Measurements from ENCODE around the gene ART4. TPM values are rescaled to one million over a fixed set of nuclear protein-coding genes. Genes with fewer than 3 reads are reported as not detected.
A peak's percentile ranks its signal among the peaks of the same experiment; 100 is the strongest.

Gene ART4
- total RNA-seq, 1 donor from 2014 or later, result 0.37 TPM

DNA sequence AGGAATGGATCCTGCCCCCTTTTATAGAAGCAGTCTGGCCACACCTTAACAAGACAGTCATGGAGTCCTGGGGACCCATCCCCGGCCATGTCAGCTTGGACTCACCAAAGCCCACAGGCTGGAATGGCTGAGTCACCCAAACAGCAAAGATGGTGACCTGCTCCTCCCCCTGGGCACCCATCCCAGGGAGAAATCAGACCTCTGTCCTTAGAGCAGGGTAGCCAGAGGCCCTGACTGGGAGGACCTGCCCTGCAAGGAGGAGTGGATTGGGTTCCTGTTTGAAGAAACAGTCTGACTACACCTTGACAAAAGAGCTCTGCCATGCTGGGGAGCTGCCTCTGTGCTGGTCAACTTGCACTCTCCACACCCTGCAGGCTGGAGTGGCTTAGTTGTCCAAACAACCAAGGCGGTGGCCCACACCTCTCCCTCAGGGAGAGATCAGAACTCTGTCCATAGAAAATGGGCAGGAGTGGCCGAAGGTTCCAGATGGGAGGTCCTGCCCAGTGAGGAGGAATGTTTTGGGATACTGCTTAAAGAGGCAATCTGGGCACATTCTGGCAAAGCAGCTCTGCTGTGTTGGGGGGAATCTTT is 25.7 kb upstream of the ART4 start:
- H3K9me3 Mint-ChIP-seq (ENCODE audit: low read depth), result peaks cover 19% of the 10 kb centered on the region
- no peak overlapping the region for H3K27ac Mint-ChIP-seq (ENCODE audit: unreplicated experiment)
- no peaks in the 10 kb centered on the region for H3K27me3 Mint-ChIP-seq (ENCODE audit: low read depth)
- DNase-seq (ENCODE audit: low spot score), result no peak
- H3K4me3 Mint-ChIP-seq (ENCODE audit: unreplicated experiment), result no peak overlapping the region
- H3K4me1 Mint-ChIP-seq (ENCODE audit: low read depth), result peaks cover 3% of the 10 kb centered on the region
- H3K36me3 Mint-ChIP-seq (ENCODE audit: low read depth), result peaks cover 3% of the 10 kb centered on the region
- no peak for TF ChIP-seq CTCF (IDR thresholded peaks at IDR 0.05)

DNA sequence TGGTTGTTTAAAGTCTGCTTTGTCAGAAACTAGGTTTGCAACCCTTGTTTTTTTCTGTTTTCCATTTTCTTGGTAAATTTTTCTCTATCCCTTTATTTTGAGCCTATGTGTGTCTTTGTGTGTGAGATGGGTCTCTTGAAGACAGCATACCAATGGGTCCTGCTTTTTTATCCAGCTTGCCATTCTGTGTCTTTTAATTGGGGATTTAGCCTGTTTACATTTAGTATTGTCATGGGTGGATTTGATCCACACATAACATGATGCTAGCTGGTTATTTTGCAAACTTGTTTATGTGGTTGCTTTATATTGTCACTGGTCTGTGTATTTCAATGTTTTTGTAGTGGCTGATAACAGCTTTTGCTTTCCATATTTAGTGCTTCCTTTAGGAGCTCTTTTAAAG is 17.2 kb upstream of the ART4 start:
- peaks cover 22% of the 10 kb centered on the region for H3K36me3 Mint-ChIP-seq (ENCODE audit: low read depth)
- peaks cover 49% of the 10 kb centered on the region for H3K9me3 Mint-ChIP-seq (ENCODE audit: low read depth)
- TF ChIP-seq CTCF (IDR thresholded peaks at IDR 0.05), result no peak
- no peak overlapping the region for H3K4me3 Mint-ChIP-seq (ENCODE audit: unreplicated experiment)
- H3K27ac Mint-ChIP-seq (ENCODE audit: unreplicated experiment), result no peak overlapping the region
- H3K27me3 Mint-ChIP-seq (ENCODE audit: low read depth), result no peaks in the 10 kb centered on the region
- DNase-seq (ENCODE audit: low spot score), result no peak
- H3K4me1 Mint-ChIP-seq (ENCODE audit: low read depth), result peaks cover 6% of the 10 kb centered on the region

- Mint-ChIP-seq H3K4me3 (ENCODE audit: unreplicated experiment) (no peak overlapping the region), H3K9me3 (ENCODE audit: low read depth) (peaks cover 48% of the 10 kb centered on the region), H3K27me3 (ENCODE audit: low read depth) (no peaks in the 10 kb centered on the region), H3K4me1 (ENCODE audit: low read depth) (peaks cover 18% of the 10 kb centered on the region), H3K36me3 (ENCODE audit: low read depth) (peaks cover 21% of the 10 kb centered on the region), H3K27ac (ENCODE audit: unreplicated experiment) (no peak overlapping the region)
- TF ChIP-seq CTCF (IDR thresholded peaks at IDR 0.05), result no peak
- DNase-seq (ENCODE audit: low spot score), result no peak
Measured at GRCh38 chr12:14858513-14858912, 15.2 kb upstream of the ART4 start.

- peak overlapping the region; percentile 90 for H3K27ac Mint-ChIP-seq (ENCODE audit: unreplicated experiment)
- no peak for DNase-seq (ENCODE audit: low spot score)
- H3K9me3 Mint-ChIP-seq (ENCODE audit: low read depth), result peaks cover 31% of the 10 kb centered on the region
- H3K4me1 Mint-ChIP-seq (ENCODE audit: low read depth), result peaks cover 24% of the 10 kb centered on the region
- peak overlapping the region; percentile 44 for H3K4me3 Mint-ChIP-seq (ENCODE audit: unreplicated experiment)
- H3K36me3 Mint-ChIP-seq (ENCODE audit: low read depth), result peaks cover 12% of the 10 kb centered on the region
- TF ChIP-seq CTCF (IDR thresholded peaks at IDR 0.05), result no peak
- H3K27me3 Mint-ChIP-seq (ENCODE audit: low read depth), result no peaks in the 10 kb centered on the region
Measured at GRCh38 chr12:14854586-14855183, 11.4 kb upstream of the ART4 start.

DNA sequence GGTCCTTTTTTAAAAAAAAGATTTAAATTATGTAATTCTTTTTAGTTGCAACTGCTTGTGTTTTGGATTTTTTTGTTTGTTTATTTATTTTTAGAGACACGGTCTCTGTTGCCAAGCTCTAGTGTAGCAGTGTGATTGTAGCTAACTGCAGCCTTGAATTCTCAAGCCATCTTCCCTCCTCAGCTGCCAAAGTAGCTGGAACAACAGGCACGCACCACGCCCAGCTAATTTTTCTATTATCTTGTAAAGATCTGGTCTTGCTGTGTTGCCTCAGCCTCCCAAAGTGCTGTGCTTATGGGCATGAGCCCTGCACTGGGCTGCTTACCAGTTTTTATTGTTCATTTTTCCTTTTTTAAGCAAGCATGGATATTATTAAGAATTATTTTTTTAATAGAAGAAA is 10.6 kb upstream of the ART4 start:
- Mint-ChIP-seq H3K4me3 (ENCODE audit: unreplicated experiment) (no peak overlapping the region), H3K36me3 (ENCODE audit: low read depth) (peaks cover 5% of the 10 kb centered on the region), H3K9me3 (ENCODE audit: low read depth) (peaks cover 24% of the 10 kb centered on the region), H3K27ac (ENCODE audit: unreplicated experiment) (peak overlapping the region; percentile 22), H3K4me1 (ENCODE audit: low read depth) (peaks cover 31% of the 10 kb centered on the region), H3K27me3 (ENCODE audit: low read depth) (no peaks in the 10 kb centered on the region)
- TF ChIP-seq CTCF (IDR thresholded peaks at IDR 0.05), result no peak
- DNase-seq (ENCODE audit: low spot score), result no peak

All from chondrocyte (in vitro differentiated cells).